NCI-H1417 treated with DMSO at 0.1 percent for 48 hours (cell line): Measurements from ENCODE around the gene LRRC32.

ENCODE experiments used
- DNase-seq: peaks from one replicate; lab custom pipeline; 2025; lab: John Stamatoyannopoulos, UW

LRRC32 gene

GRCh38 chr11:76662656-76663485 is 7.7 kb downstream of the LRRC32 start:
- DNase-seq = no peak

GRCh38 chr11:76661834-76662434 is 8.6 kb downstream of the LRRC32 start:
- no peak for DNase-seq

- DNase-seq = no peak
Observed at GRCh38 chr11:76661306-76661751, 9.2 kb downstream of the LRRC32 start.

GRCh38 chr11:76660533-76661305 is 9.8 kb downstream of the LRRC32 start:
- no peak for DNase-seq

- DNase-seq = no peak
Observed at GRCh38 chr11:76659672-76660532, 10.6 kb downstream of the LRRC32 start.

GRCh38 chr11:76658651-76659650 is 11.6 kb downstream of the LRRC32 start:
- no peak for DNase-seq

GRCh38 chr11:76658231-76658630 is 12.3 kb downstream of the LRRC32 start:
- DNase-seq = no peak

GRCh38 chr11:76657187-76658170 is 13.1 kb downstream of the LRRC32 start:
- no peak for DNase-seq

GRCh38 chr11:76656571-76657081 is 13.9 kb downstream of the LRRC32 start:
- no peak for DNase-seq

- DNase-seq = no peak
Observed at GRCh38 chr11:76656050-76656531, 14.5 kb downstream of the LRRC32 start.

- DNase-seq = no peak
Observed at GRCh38 chr11:76655501-76656049, 15.0 kb downstream of the LRRC32 start.

- DNase-seq = no peak
Observed at GRCh38 chr11:76654980-76655379, 15.6 kb downstream of the LRRC32 start.

- no peak for DNase-seq
Observed at GRCh38 chr11:76654298-76654851, 16.2 kb downstream of the LRRC32 start.

- no peak for DNase-seq
Observed at GRCh38 chr11:76653674-76654284, 16.8 kb downstream of the LRRC32 start.

- no peak for DNase-seq
Observed at GRCh38 chr11:76653012-76653673, 17.4 kb downstream of the LRRC32 start.

- no peak for DNase-seq
Observed at GRCh38 chr11:76649851-76650372, 20.6 kb downstream of the LRRC32 start.

- no peak for DNase-seq
Observed at GRCh38 chr11:76649011-76649410, 21.5 kb downstream of the LRRC32 start.
